ENCODE measurements around the gene TTLL5. TPM values are rescaled to one million over a fixed set of nuclear protein-coding genes. Genes with fewer than 3 reads are reported as not detected.

Gene TTLL5
- total RNA-seq, 1 donor from 2014 or later: 45.2 TPM

DNA sequence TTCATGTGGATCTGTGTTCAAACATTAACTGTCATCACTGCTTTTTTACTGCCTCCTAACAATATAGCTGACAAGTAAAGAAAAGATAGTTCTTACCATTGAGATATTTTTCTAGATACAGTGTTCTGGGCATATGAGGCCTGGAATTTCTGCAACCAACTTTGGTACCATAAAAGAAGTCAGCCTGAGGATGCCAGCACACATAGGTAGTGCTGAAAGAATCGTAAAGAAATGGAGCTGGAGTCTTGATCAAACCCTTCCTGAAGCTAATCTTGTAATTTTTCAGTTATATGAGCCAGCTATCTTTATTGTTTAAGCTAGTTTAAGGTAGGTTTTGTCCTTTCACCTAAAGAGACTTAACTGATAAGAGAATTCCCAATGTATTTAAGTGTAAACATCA is 11.7 kb upstream of the TTLL5 start:
- H3K4me1 Mint-ChIP-seq: peaks cover 8% of the 10 kb centered on the region

DNA sequence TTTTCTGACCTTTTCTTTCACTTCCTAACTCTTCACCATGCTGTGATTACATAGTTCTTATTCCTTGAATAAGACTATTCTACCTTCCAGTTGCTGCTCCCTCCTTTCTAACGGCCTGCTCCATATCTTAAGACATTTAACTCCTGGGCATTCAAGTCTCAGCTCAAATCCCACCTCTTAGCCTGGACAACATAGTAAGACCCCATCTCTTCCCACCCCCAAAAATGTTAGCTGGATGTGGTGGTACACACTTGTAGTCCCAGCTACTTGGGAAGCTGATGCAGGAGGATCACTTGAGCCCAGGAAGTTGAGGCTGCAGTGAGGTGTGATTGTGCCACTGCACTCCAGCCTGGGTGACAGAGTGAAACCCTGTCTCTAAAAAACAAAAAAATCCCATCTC is 11.3 kb upstream of the TTLL5 start:
- no peak for DNase-seq (ENCODE audit: low spot score in 2 of 2, unreplicated experiment in 2 of 2)
- no peak overlapping the region for H3K4me3 Mint-ChIP-seq
- H3K4me1 Mint-ChIP-seq: peaks cover 8% of the 10 kb centered on the region
- TF ChIP-seq, protein P1, sequence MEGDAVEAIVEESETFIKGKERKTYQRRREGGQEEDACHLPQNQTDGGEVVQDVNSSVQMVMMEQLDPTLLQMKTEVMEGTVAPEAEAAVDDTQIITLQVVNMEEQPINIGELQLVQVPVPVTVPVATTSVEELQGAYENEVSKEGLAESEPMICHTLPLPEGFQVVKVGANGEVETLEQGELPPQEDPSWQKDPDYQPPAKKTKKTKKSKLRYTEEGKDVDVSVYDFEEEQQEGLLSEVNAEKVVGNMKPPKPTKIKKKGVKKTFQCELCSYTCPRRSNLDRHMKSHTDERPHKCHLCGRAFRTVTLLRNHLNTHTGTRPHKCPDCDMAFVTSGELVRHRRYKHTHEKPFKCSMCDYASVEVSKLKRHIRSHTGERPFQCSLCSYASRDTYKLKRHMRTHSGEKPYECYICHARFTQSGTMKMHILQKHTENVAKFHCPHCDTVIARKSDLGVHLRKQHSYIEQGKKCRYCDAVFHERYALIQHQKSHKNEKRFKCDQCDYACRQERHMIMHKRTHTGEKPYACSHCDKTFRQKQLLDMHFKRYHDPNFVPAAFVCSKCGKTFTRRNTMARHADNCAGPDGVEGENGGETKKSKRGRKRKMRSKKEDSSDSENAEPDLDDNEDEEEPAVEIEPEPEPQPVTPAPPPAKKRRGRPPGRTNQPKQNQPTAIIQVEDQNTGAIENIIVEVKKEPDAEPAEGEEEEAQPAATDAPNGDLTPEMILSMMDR (IDR thresholded peaks at IDR 0.05; ENCODE audit: unreplicated experiment): no peak
- peaks cover 38% of the 10 kb centered on the region for H3K36me3 Mint-ChIP-seq
- no peaks in the 10 kb centered on the region for H3K27me3 Mint-ChIP-seq (ENCODE audit: low read depth)
- peak overlapping the region; percentile 26 for H3K27ac Mint-ChIP-seq
- H3K9me3 Mint-ChIP-seq: no peaks in the 10 kb centered on the region

More for the DNA sequence above, 11.7 kb upstream of the TTLL5 start:
- TF ChIP-seq, protein P1 (IDR thresholded peaks at IDR 0.05; ENCODE audit: unreplicated experiment): no peak
- Mint-ChIP-seq H3K36me3 (peaks cover 36% of the 10 kb centered on the region), H3K9me3 (no peaks in the 10 kb centered on the region), H3K4me3 (no peak overlapping the region), H3K27ac (no peak overlapping the region), H3K27me3 (ENCODE audit: low read depth) (no peaks in the 10 kb centered on the region)
- DNase-seq (ENCODE audit: low spot score in 2 of 2, unreplicated experiment in 2 of 2): no peak

DNA sequence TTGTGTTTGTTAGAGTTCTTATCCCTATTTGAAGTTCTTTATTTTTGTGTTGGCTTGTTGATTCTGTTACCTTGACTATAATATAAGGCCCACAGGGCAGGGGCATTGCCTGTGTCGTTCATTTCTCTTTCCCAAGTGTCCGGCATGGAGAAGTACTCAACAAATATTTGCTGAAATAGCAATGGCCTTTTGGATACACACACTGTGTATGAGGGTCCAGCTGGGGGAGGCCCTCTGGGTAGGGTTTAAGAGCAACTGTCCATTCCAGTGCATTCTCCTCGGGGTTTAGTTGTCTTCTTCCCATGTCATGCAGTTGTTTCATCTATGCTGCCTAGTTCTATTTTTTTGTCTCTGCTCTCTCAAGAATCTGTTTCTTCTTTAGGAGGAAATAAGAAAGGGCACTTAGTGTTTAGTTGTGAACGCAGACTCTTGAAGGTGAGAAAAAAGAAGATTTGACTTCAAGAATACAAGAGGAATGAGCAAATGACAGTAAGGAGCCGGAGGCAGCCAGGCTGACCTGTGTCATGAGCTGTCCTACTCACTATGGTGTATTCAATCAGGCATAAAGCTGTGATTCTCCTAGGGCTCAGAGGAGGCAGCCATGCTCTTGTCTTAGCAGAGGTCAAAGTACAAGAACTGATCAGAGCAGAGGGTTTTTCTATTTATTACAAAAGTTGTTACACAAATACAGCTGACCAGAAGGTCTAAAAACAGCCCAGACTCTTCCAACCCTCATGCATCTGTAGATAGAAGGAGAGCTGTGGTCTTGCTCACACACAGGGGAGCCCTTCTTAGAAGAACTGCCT is 10.6 kb upstream of the TTLL5 start:
- Mint-ChIP-seq H3K36me3 (peaks cover 39% of the 10 kb centered on the region), H3K27me3 (ENCODE audit: low read depth) (no peaks in the 10 kb centered on the region), H3K4me1 (peaks cover 8% of the 10 kb centered on the region), H3K27ac (peak overlapping the region; percentile 8), H3K4me3 (no peak overlapping the region), H3K9me3 (no peaks in the 10 kb centered on the region)
- no peak for DNase-seq (ENCODE audit: low spot score in 2 of 2, unreplicated experiment in 2 of 2)
- TF ChIP-seq, protein P1 (IDR thresholded peaks at IDR 0.05; ENCODE audit: unreplicated experiment): no peak

DNA sequence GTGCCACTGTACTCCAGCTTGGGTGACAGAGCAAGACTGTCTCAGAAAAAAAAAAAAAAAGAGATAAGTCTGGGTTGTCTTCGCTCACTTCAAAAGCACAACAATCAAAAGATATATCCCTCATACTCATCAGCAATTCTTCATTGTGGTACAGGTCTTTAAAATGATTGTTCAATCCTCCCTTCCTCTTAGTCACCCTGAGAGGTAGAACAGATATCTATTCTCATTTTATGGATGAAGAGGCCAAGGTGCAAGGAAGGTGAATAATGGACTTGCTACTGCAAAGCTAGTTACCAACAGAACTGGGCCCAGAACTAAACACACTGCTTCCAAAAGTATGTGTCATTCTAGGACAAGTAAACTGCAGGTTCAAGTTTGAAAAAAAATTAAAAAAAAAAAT is 7.5 kb upstream of the TTLL5 start:
- H3K27me3 Mint-ChIP-seq (ENCODE audit: low read depth): no peaks in the 10 kb centered on the region

DNA sequence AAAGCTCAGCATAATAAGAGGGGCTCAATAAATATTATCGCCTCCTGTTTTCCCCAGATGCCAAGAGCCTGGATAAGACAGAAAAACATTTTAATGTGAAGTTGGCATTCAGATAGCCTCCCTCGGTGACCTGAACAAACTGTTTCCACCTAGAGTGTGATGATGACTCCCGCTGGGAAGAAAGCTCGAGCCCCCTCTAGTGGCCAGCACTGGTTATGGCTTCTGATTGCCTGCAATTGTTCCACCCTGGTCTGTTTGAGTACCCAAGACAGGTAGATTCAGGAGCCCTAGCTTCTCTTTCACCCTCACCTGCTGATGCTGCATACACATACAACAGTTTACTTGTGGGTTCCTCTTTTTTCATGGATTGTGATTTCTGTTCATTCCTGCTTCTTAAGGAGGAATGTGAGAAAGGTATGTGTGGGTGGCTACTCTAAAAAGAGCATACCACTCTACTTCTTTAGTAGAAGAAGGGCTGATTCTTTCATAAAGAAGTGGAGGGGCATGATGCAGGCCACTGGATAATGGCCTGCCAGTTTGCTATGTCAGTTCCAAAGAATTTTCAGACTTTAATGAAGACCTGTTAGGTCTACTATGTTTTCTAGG is 6.8 kb upstream of the TTLL5 start:
- no peaks in the 10 kb centered on the region for H3K27me3 Mint-ChIP-seq (ENCODE audit: low read depth)
- no peak overlapping the region for H3K4me3 Mint-ChIP-seq
- DNase-seq (ENCODE audit: low spot score in 2 of 2, unreplicated experiment in 2 of 2): peak; percentile 60 to 87
- TF ChIP-seq, protein P1 (IDR thresholded peaks at IDR 0.05; ENCODE audit: unreplicated experiment): peak; percentile 92
- no peak overlapping the region for H3K27ac Mint-ChIP-seq
- peaks cover 3% of the 10 kb centered on the region for H3K4me1 Mint-ChIP-seq
- H3K36me3 Mint-ChIP-seq: peaks cover 35% of the 10 kb centered on the region
- H3K9me3 Mint-ChIP-seq: no peaks in the 10 kb centered on the region

More for the DNA sequence above, 7.5 kb upstream of the TTLL5 start:
- peaks cover under 1% of the 10 kb centered on the region for H3K4me1 Mint-ChIP-seq
- H3K27ac Mint-ChIP-seq: no peak overlapping the region
- TF ChIP-seq, protein P1 (IDR thresholded peaks at IDR 0.05; ENCODE audit: unreplicated experiment): no peak
- no peaks in the 10 kb centered on the region for H3K9me3 Mint-ChIP-seq
- DNase-seq (ENCODE audit: low spot score in 2 of 2, unreplicated experiment in 2 of 2): no peak
- peaks cover 37% of the 10 kb centered on the region for H3K36me3 Mint-ChIP-seq
- no peak overlapping the region for H3K4me3 Mint-ChIP-seq

Measured in mesothelial cell of epicardium (in vitro differentiated cells).